A549 (cell line): ENCODE data around the gene ASPSCR1. TPM values are rescaled to one million over a fixed set of nuclear protein-coding genes. Genes with fewer than 3 reads are reported as not detected.
"Not testable (repeated sequence)": the region's sequence is repeated elsewhere in the genome, so short reads cannot be mapped to it uniquely, and the experiment has no call there.

Experiments
- ATAC-seq, 2 experiments: fragments of 200-7000 bp in 1 of 2; fragments of >200 bp in 1 of 2; cut with Nextera tagmentation in 1 of 2; cut with Tn5 transposase in 1 of 2; 3 replicates each; pipeline versions ENCODE4 v1.8.0 to v1.9.1; 2018 to 2020; ENCODE audit warnings: mild to moderate bottlenecking in 1 of 2, moderate library complexity in 1 of 2
- CTCF ChIA-PET: fragments of 300-600 bp; sonication (Branson Sonifier 250); formaldehyde crosslinking; extraction: SDS; loops from one replicate; lab custom pipeline; 2021; ENCODE audit warnings: antibody characterized with exemption, inconsistent platforms; lab: Yijun Ruan, JAX
- POLR2A ChIA-PET: fragments of 350-600 bp; formaldehyde crosslinking; extraction: SDS; loops from one replicate; lab custom pipeline; 2021; ENCODE audit warnings: antibody characterized with exemption, inconsistent platforms; lab: Yijun Ruan, JAX
- DNase-seq, 2 experiments: peaks; one replicate each; pipeline versions ENCODE4 v3.0.0 to v3.0.0-alpha.2; 2011 to 2016; ENCODE audit warnings: low read depth in 1 of 2, low spot score in 1 of 2
- FAIRE-seq: peaks from 2 replicates; lab custom pipeline; 2011; peaks lifted over from hg19 to GRCh38; lab: Jason Lieb, UNC
- H3K27ac ChIP-seq, 2 experiments: fragments of >200 bp; sonication (Bioruptor Twin); formaldehyde crosslinking; 3 replicates each; pipeline ENCODE4 v1.5.1; 2016 to 2017
- H3K4me1 ChIP-seq: fragments of >200 bp; sonication (Bioruptor Twin); formaldehyde crosslinking; 3 replicates; pipeline ENCODE4 v1.6.1; 2016
- H3K4me2 ChIP-seq: fragments of >200 bp; sonication (Bioruptor Twin); formaldehyde crosslinking; 3 replicates; pipeline ENCODE4 v1.6.1; 2016
- H3K4me3 ChIP-seq: fragments of >200 bp; sonication (Bioruptor Twin); formaldehyde crosslinking; 3 replicates; pipeline ENCODE4 v1.5.1; 2016
- H3K9me3 ChIP-seq: fragments of >200 bp; sonication (Bioruptor Twin); formaldehyde crosslinking; 3 replicates; pipeline ENCODE4 v1.6.1; 2016
- CEBPB ChIP-seq, 2 experiments: fragments of >200 bp in 1 of 2; sonication (Bioruptor Twin) in 1 of 2; formaldehyde crosslinking in 1 of 2; IDR thresholded peaks; 2 replicates each; pipeline ENCODE4 v1.6.1; 2012 to 2016
- EHMT2 ChIP-seq: fragments of 200-600 bp; sonication (generic); IDR thresholded peaks from 2 replicates; pipeline ENCODE4 v1.6.1; 2016; ENCODE audit warnings: antibody characterized with exemption, low read depth, mild to moderate bottlenecking, moderate library complexity
- FOSB ChIP-seq: fragments of 250-450 bp; sonication (Bioruptor Pico); IDR thresholded peaks from 2 replicates; pipeline ENCODE4 v1.5.0; 2020; ENCODE audit warnings: mild to moderate bottlenecking, moderate library complexity
- FOSL2 ChIP-seq, 2 experiments: fragments of 450-650 bp in 1 of 2; fragments of >200 bp in 1 of 2; sonication (Bioruptor Twin) in 1 of 2; formaldehyde crosslinking; IDR thresholded peaks; 2 replicates each; pipeline versions ENCODE4 v1.5.0 to v1.6.1; 2016 to 2020; ENCODE audit warnings: mild to moderate bottlenecking in 1 of 2, moderate library complexity in 1 of 2
- FOXS1 ChIP-seq: fragments of 250-450 bp; sonication (Bioruptor Pico); IDR thresholded peaks from 2 replicates; pipeline ENCODE4 v1.5.0; 2020; ENCODE audit warnings: mild to moderate bottlenecking, moderate library complexity
- HOXB13 ChIP-seq: fragments of 250-450 bp; sonication (Bioruptor Pico); IDR thresholded peaks from 2 replicates; pipeline ENCODE4 v1.5.0; 2020; ENCODE audit warnings: low read depth, mild to moderate bottlenecking, moderate library complexity
- JUNB ChIP-seq: fragments of >200 bp; sonication (Bioruptor Twin); formaldehyde crosslinking; IDR thresholded peaks from 2 replicates; pipeline ENCODE4 v1.6.1; 2016
- MAFK ChIP-seq: fragments of 450-650 bp; IDR thresholded peaks from 2 replicates; pipeline ENCODE4 v1.6.1; 2014; ENCODE audit not compliant: partially characterized antibody
- NR3C1 ChIP-seq: fragments of >200 bp; sonication (Bioruptor Twin); formaldehyde crosslinking; IDR thresholded peaks from 3 replicates; pipeline ENCODE4 v1.6.1; 2017
- RCOR1 ChIP-seq: fragments of 150-350 bp; IDR thresholded peaks from 2 replicates; pipeline ENCODE4 v1.6.1; 2014; ENCODE audit warnings: antibody characterized with exemption, low read length, low read depth
- RFX5 ChIP-seq: fragments of 450-650 bp; IDR thresholded peaks from 2 replicates; pipeline ENCODE4 v1.7.1; 2014; ENCODE audit warnings: antibody characterized with exemption, mild to moderate bottlenecking, moderate library complexity
- TP53 ChIP-seq: fragments of 250-450 bp; sonication (Bioruptor Pico); IDR thresholded peaks from 2 replicates; pipeline ENCODE4 v1.5.0; 2021; ENCODE audit warnings: mild to moderate bottlenecking, moderate library complexity
- ZC3H11A ChIP-seq: fragments of 450-650 bp; IDR thresholded peaks from 2 replicates; pipeline ENCODE4 v1.6.1; 2014; ENCODE audit warnings: antibody characterized with exemption, mild to moderate bottlenecking
- ZFP36 ChIP-seq: fragments of 450-650 bp; IDR thresholded peaks from 2 replicates; pipeline ENCODE4 v1.6.1; 2014; ENCODE audit warnings: borderline replicate concordance; ENCODE audit not compliant: partially characterized antibody
- WGBS: methylation state at CpG from one replicate; pipeline ENCODE4 v1.1.6; 2017; ENCODE audit errors: missing lambda C conversion rate; 5-methylcytosine and 5-hydroxymethylcytosine counted together
- polyA plus RNA-seq, 4 experiments: library from polyadenylated mRNA; depleted of rRNA in 3 of 4; stranded (reverse); fragments of >200 nt; fragmentation: RNase III in 1 of 4; extraction: RNeasy Plus Mini Kit Qiagen cat#74134 plus additional on column Dnase treatment in 1 of 4; gene quantifications; 2 replicates in 3 of 4; 3 replicates in 1 of 4; pipeline ENCODE4 v1.2.3, GENCODE V29; 2011 to 2017
- TF ChIP-seq, protein P1 (sequence below): fragments of 200-600 bp; sonication (generic); IDR thresholded peaks from 2 replicates; pipeline ENCODE4 v1.6.1; 2016; ENCODE audit warnings: antibody characterized with exemption, mild to moderate bottlenecking, moderate library complexity
- TF ChIP-seq, protein P2 (sequence below): IDR thresholded peaks from 2 replicates; pipeline ENCODE4 v1.6.1; 2012
- TF ChIP-seq, protein P3 (sequence below): fragments of 150-350 bp; IDR thresholded peaks from 2 replicates; pipeline ENCODE4 v1.6.1; 2014; ENCODE audit warnings: low read depth, mild to moderate bottlenecking, low read length

ASPSCR1 gene
- polyA plus RNA-seq, 2 of the 4 experiments (the other 2 are of a cell fraction), result 12.3 to 25.7 TPM

DNA sequence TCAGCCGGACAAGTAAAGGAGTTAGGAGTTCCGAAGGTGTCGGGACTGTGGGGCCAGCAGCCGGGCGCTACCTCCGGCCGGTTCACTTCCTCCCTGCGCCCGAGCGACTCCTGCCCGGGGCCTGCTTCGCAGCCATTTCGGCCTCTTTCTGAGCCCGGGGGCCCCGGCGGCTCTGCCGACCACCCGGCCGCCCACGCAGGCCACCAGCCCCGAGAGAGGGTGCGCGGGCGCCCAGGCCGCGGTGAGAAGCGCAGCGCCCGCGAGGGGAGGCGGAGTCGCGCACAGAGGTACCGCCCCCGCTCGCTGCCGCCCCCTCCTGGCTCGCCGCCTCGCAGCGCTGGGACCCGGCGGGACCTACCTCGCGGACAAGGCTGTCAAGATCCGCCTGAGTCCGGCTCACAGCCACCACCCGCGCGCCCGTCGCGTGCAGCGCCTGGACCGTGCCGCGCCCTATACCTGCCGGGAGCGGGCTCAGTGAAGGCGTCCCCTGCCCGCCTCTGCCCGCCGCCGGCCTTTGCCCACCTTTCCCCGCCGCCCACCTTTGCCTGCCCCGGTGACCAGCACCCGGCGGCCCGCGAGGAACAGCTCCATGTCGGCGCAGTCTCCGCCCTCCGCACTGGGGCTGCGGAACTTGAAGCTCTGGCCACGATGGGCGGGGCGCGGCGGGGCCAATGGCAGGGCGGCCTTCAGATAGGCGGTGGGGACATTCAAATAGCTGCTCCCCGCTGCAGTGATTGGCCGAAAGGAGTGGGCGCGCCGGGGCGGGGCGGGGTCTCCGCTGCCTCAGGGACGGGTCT is 59.9 kb downstream of the ASPSCR1 start, which contains the start of gene DCXR (continued):
- TF ChIP-seq, protein P1, sequence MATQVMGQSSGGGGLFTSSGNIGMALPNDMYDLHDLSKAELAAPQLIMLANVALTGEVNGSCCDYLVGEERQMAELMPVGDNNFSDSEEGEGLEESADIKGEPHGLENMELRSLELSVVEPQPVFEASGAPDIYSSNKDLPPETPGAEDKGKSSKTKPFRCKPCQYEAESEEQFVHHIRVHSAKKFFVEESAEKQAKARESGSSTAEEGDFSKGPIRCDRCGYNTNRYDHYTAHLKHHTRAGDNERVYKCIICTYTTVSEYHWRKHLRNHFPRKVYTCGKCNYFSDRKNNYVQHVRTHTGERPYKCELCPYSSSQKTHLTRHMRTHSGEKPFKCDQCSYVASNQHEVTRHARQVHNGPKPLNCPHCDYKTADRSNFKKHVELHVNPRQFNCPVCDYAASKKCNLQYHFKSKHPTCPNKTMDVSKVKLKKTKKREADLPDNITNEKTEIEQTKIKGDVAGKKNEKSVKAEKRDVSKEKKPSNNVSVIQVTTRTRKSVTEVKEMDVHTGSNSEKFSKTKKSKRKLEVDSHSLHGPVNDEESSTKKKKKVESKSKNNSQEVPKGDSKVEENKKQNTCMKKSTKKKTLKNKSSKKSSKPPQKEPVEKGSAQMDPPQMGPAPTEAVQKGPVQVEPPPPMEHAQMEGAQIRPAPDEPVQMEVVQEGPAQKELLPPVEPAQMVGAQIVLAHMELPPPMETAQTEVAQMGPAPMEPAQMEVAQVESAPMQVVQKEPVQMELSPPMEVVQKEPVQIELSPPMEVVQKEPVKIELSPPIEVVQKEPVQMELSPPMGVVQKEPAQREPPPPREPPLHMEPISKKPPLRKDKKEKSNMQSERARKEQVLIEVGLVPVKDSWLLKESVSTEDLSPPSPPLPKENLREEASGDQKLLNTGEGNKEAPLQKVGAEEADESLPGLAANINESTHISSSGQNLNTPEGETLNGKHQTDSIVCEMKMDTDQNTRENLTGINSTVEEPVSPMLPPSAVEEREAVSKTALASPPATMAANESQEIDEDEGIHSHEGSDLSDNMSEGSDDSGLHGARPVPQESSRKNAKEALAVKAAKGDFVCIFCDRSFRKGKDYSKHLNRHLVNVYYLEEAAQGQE, result no peak
- TF ChIP-seq, protein P2, sequence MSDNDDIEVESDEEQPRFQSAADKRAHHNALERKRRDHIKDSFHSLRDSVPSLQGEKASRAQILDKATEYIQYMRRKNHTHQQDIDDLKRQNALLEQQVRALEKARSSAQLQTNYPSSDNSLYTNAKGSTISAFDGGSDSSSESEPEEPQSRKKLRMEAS, result peak; percentile 89
- TF ChIP-seq RFX5 (no peak), JUNB (no peak), MAFK (no peak)
- TF ChIP-seq, protein P3, sequence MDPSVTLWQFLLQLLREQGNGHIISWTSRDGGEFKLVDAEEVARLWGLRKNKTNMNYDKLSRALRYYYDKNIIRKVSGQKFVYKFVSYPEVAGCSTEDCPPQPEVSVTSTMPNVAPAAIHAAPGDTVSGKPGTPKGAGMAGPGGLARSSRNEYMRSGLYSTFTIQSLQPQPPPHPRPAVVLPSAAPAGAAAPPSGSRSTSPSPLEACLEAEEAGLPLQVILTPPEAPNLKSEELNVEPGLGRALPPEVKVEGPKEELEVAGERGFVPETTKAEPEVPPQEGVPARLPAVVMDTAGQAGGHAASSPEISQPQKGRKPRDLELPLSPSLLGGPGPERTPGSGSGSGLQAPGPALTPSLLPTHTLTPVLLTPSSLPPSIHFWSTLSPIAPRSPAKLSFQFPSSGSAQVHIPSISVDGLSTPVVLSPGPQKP, result no peak

DNA sequence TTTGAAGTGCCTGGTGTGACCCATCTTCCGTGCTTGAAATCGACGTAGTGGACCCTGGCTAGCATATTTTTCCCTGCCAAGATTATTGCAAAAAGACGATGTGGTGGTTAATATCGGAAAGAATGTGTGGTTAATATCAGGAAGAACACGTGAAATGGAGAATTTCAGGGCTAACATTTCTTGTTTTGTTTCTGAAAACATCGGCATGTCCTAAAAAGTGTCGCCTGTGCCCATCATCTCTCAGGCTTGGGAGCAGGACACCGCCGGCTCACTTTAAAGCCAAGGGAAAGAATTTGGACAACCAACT is 60.4 kb downstream of the ASPSCR1 start:
- Histone ChIP-seq H3K4me2 (peak overlapping the region; percentile 83), H3K27ac (peak overlapping the region in 1 of 2 experiments; percentile 32; a peak in 2 of 6 replicates), H3K9me3 (no peaks in the 10 kb centered on the region), H3K4me3 (peak overlapping the region; percentile 52), H3K4me1 (peaks cover 8% of the 10 kb centered on the region; the same call in 2 of the 3 replicates)
- ATAC-seq, result no peak
- FAIRE-seq, result no peak
- POLR2A ChIA-PET, result interaction anchor here (0.6 to 1.4 kb wide), 14 partner anchors 9 to 168 kb away, joined by 3 to 38 read pairs (median 4); partner anchors contain the start of genes CENPX, FASN, GPS1 and LRRC45
- DNase-seq, result no peak
- 3% methylated on average over 10 of the region's 10 CpGs for WGBS
- CTCF ChIA-PET, result interaction anchor here (0.6 to 4.4 kb wide), 35 partner anchors 9 to 198 kb away, joined by 3 to 59 read pairs (median 4); partner anchors contain the start of genes CENPX, DUS1L, GPS1 and LRRC45
- no peak for TF ChIP-seq RCOR1
- no peak for TF ChIP-seq NR3C1
- no peak for TF ChIP-seq FOSB (CRISPR knock-in tag)
- TF ChIP-seq CEBPB (IDR thresholded peaks at IDR 0.05), result no peak
- TF ChIP-seq, protein P2, result no peak; the same call in 1 of the 2 replicates
- no peak for TF ChIP-seq ZFP36
- no peak for TF ChIP-seq TP53 (CRISPR knock-in tag)
- no peak for TF ChIP-seq EHMT2
- no peak for TF ChIP-seq HOXB13 (CRISPR knock-in tag)
- TF ChIP-seq FOSL2 (IDR thresholded peaks at IDR 0.05), result no peak
- TF ChIP-seq FOSL2 (CRISPR knock-in tag; IDR thresholded peaks at IDR 0.05), result no peak
- TF ChIP-seq FOXS1 (CRISPR knock-in tag), result no peak
- TF ChIP-seq ZC3H11A, result no peak
- TF ChIP-seq, protein P1, result no peak

DNA sequence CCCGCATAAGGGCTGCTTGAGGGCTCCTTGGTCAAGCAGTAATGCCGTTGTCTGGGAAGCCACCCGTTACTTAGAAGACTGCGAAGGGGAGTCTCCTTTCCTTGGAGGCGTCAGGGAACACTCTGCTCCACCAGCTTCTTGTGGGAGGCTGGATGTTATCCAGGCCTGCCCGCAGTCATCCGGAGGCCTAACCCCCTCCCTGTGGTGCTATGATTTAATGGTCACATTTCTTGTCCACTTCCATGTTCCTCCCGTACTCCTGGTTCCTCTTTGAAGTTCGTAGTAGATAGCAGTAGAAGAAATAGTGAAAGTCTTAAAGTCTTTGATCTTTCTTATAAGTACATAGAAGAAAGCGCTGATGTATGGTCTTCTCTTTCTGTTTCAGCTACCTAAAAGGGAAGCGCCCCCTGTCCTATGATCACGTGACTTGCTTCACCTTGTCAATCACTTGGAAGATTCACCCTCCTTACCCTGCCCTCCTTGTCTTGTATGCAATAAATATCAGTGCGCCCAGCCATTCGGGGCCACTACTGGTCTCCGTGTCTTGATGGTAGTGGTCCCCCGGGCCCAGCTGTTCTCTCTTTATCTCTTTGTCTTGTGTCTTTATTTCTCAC is 61.5 kb downstream of the ASPSCR1 start:
- H3K27ac ChIP-seq, H3K9me3 ChIP-seq, H3K4me3 ChIP-seq, H3K4me1 ChIP-seq, H3K4me2 ChIP-seq, ATAC-seq, POLR2A ChIA-PET, FAIRE-seq, DNase-seq: not testable (repeated sequence)
- CTCF ChIA-PET, result interaction anchor here (0.7 to 4.4 kb wide), 10 partner anchors 10 to 133 kb away, joined by 3 to 59 read pairs (median 6); partner anchors contain the start of genes GPS1 and RAC3
- WGBS, result 82% methylated on average over 16 of the region's 16 CpGs
